ENCODE data around the gene TUBGCP2. TPM values are rescaled to one million over a fixed set of nuclear protein-coding genes. Genes with fewer than 3 reads are reported as not detected.

The TUBGCP2 gene
- total RNA-seq, 3 donors from 2014 or later, result 48.1 to 63.4 (median 58.8) TPM

GRCh38 chr10:133295426-133296320, 13.0 kb downstream of the TUBGCP2 start:
- H3K9me3 ChIP-seq, result no peaks in the 10 kb centered on the region
- no peak for ATAC-seq
- no peaks in the 10 kb centered on the region for H3K4me1 ChIP-seq (ENCODE audit: low read depth)
- no peak for TF ChIP-seq CTCF (IDR thresholded peaks at IDR 0.05)
- H3K36me3 ChIP-seq (ENCODE audit: low read depth), result peaks cover 34% of the 10 kb centered on the region
- no peak overlapping the region for H3K4me3 ChIP-seq
- peak in 1 of 3 donors; percentile 50 for DNase-seq
- intact Hi-C loops (cut with DNase I, micrococcal nuclease), result no loop called here

GRCh38 chr10:133294189-133294588, 14.5 kb downstream of the TUBGCP2 start:
- no peaks in the 10 kb centered on the region for H3K4me1 ChIP-seq (ENCODE audit: low read depth)
- DNase-seq (peak in 1 of 3 donors; percentile 49), ATAC-seq (peak; percentile 19)
- H3K4me3 ChIP-seq, result no peak overlapping the region
- no peak for TF ChIP-seq CTCF (IDR thresholded peaks at IDR 0.05)
- intact Hi-C loops (cut with DNase I, micrococcal nuclease), result no loop called here
- no peaks in the 10 kb centered on the region for H3K9me3 ChIP-seq
- peaks cover 31% of the 10 kb centered on the region for H3K36me3 ChIP-seq (ENCODE audit: low read depth)

GRCh38 chr10:133293810-133294119, 14.9 kb downstream of the TUBGCP2 start:
- no peak for TF ChIP-seq CTCF (IDR thresholded peaks at IDR 0.05)
- Histone ChIP-seq H3K9me3 (no peaks in the 10 kb centered on the region), H3K36me3 (ENCODE audit: low read depth) (peaks cover 27% of the 10 kb centered on the region), H3K4me1 (ENCODE audit: low read depth) (no peaks in the 10 kb centered on the region), H3K4me3 (no peak overlapping the region)
- intact Hi-C loops (cut with DNase I, micrococcal nuclease), result no loop called here
- ATAC-seq, result no peak
- DNase-seq, result no peak

GRCh38 chr10:133292919-133293809, 15.5 kb downstream of the TUBGCP2 start:
- ATAC-seq, result peak; percentile 28
- TF ChIP-seq CTCF (IDR thresholded peaks at IDR 0.05), result no peak
- Histone ChIP-seq H3K9me3 (no peaks in the 10 kb centered on the region), H3K36me3 (ENCODE audit: low read depth) (peaks cover 22% of the 10 kb centered on the region), H3K4me3 (no peak overlapping the region), H3K4me1 (ENCODE audit: low read depth) (no peaks in the 10 kb centered on the region)
- DNase-seq, result peak in 1 of 3 donors; percentile 50
- intact Hi-C loops (cut with DNase I, micrococcal nuclease), result no loop called here

GRCh38 chr10:133289761-133290160, 18.9 kb downstream of the TUBGCP2 start:
- DNase-seq (no peak), ATAC-seq (no peak)
- no peaks in the 10 kb centered on the region for H3K9me3 ChIP-seq
- no peak for TF ChIP-seq CTCF (IDR thresholded peaks at IDR 0.05)
- peaks cover 12% of the 10 kb centered on the region for H3K36me3 ChIP-seq (ENCODE audit: low read depth)
- H3K4me1 ChIP-seq (ENCODE audit: low read depth), result no peaks in the 10 kb centered on the region
- no peak overlapping the region for H3K4me3 ChIP-seq
- intact Hi-C loops (cut with DNase I, micrococcal nuclease), result no loop called here

All from mucosa of descending colon (tissue), 3 donors.